ENCODE results near the gene HOXA7. TPM values are rescaled to one million over a fixed set of nuclear protein-coding genes. Genes with fewer than 3 reads are reported as not detected.

HOXA7 gene
- total RNA-seq, 1 donor from 2014 or later, result 17.7 TPM

GRCh38 chr7:27122077-27122910 is 34.2 kb downstream of the HOXA7 start:
- DNase-seq (ENCODE audit: extremely low read depth, low read depth, low spot score), result no peak

- no peak for DNase-seq (ENCODE audit: extremely low read depth, low read depth, low spot score)
Measured at GRCh38 chr7:27121684-27122076, 34.8 kb downstream of the HOXA7 start.

- no peak for DNase-seq (ENCODE audit: extremely low read depth, low read depth, low spot score)
Measured at GRCh38 chr7:27119412-27119911, 37.0 kb downstream of the HOXA7 start.

- no peak for DNase-seq (ENCODE audit: extremely low read depth, low read depth, low spot score)
Measured at GRCh38 chr7:27118580-27118979, 37.9 kb downstream of the HOXA7 start.

- DNase-seq (ENCODE audit: extremely low read depth, low read depth, low spot score), result no peak
Measured at GRCh38 chr7:27117887-27118491, 38.5 kb downstream of the HOXA7 start.

GRCh38 chr7:27116962-27117886 is 39.3 kb downstream of the HOXA7 start:
- no peak for DNase-seq (ENCODE audit: extremely low read depth, low read depth, low spot score)

- no peak for DNase-seq (ENCODE audit: extremely low read depth, low read depth, low spot score)
Measured at GRCh38 chr7:27116031-27116961, 40.2 kb downstream of the HOXA7 start.

GRCh38 chr7:27115221-27116026 is 41.1 kb downstream of the HOXA7 start:
- DNase-seq (ENCODE audit: extremely low read depth, low read depth, low spot score), result no peak

GRCh38 chr7:27114881-27115220 is 41.6 kb downstream of the HOXA7 start:
- no peak for DNase-seq (ENCODE audit: extremely low read depth, low read depth, low spot score)

- no peak for DNase-seq (ENCODE audit: extremely low read depth, low read depth, low spot score)
Measured at GRCh38 chr7:27113991-27114769, 42.3 kb downstream of the HOXA7 start.

GRCh38 chr7:27112955-27113949 is 43.2 kb downstream of the HOXA7 start:
- DNase-seq (ENCODE audit: extremely low read depth, low read depth, low spot score), result no peak

GRCh38 chr7:27112361-27112760 is 44.1 kb downstream of the HOXA7 start:
- DNase-seq (ENCODE audit: extremely low read depth, low read depth, low spot score), result no peak

- no peak for DNase-seq (ENCODE audit: extremely low read depth, low read depth, low spot score)
Measured at GRCh38 chr7:27111751-27112277, 44.7 kb downstream of the HOXA7 start.

GRCh38 chr7:27111042-27111750 is 45.3 kb downstream of the HOXA7 start:
- no peak for DNase-seq (ENCODE audit: extremely low read depth, low read depth, low spot score)

GRCh38 chr7:27110186-27111031 is 46.1 kb downstream of the HOXA7 start:
- DNase-seq (ENCODE audit: extremely low read depth, low read depth, low spot score), result no peak

Measured in glomerular endothelial cell (primary cell).